Measurements from ENCODE around the gene ZDHHC11.
"Not testable (repeated sequence)": the region's sequence is repeated elsewhere in the genome, so short reads cannot be mapped to it uniquely, and the experiment has no call there.

Gene ZDHHC11

GRCh38 chr5:858726-859125 lies 7.9 kb upstream of the ZDHHC11 start:
- no peak for TF ChIP-seq CTCF (conservative IDR thresholded peaks at IDR 0.05; ENCODE audit: low read depth, low read length)
- no peak for DNase-seq (ENCODE audit: low read depth)
- no peak overlapping the region for H3K4me3 ChIP-seq (ENCODE audit: low read depth, low read length)

GRCh38 chr5:856531-857425 lies 6.0 kb upstream of the ZDHHC11 start:
- H3K4me3 ChIP-seq (ENCODE audit: low read depth, low read length), result no peak overlapping the region
- DNase-seq (ENCODE audit: low read depth), result no peak
- no peak for TF ChIP-seq CTCF (conservative IDR thresholded peaks at IDR 0.05; ENCODE audit: low read depth, low read length)

GRCh38 chr5:855771-856530 lies 5.2 kb upstream of the ZDHHC11 start:
- no peak overlapping the region for H3K4me3 ChIP-seq (ENCODE audit: low read depth, low read length)
- DNase-seq (ENCODE audit: low read depth), result no peak
- TF ChIP-seq CTCF (conservative IDR thresholded peaks at IDR 0.05; ENCODE audit: low read depth, low read length), result no peak

- no peak for TF ChIP-seq CTCF (conservative IDR thresholded peaks at IDR 0.05; ENCODE audit: low read depth, low read length)
- H3K4me3 ChIP-seq (ENCODE audit: low read depth, low read length), result no peak overlapping the region
- DNase-seq (ENCODE audit: low read depth), result no peak
These were observed 4.4 kb upstream of the ZDHHC11 start for GRCh38 chr5:854966-855743.

- DNase-seq (ENCODE audit: low read depth), result no peak
- H3K4me3 ChIP-seq (ENCODE audit: low read depth, low read length), result no peak overlapping the region
- no peak for TF ChIP-seq CTCF (conservative IDR thresholded peaks at IDR 0.05; ENCODE audit: low read depth, low read length)
These were observed 3.4 kb upstream of the ZDHHC11 start for GRCh38 chr5:854217-854616.

GRCh38 chr5:853416-854090 lies 2.8 kb upstream of the ZDHHC11 start:
- H3K4me3 ChIP-seq (ENCODE audit: low read depth, low read length); DNase-seq (ENCODE audit: low read depth): not testable (repeated sequence)
